K562 (cell line): ENCODE results near the gene OR52I2.

Source experiments
- CBX2 ChIP-seq: fragments of 200-600 bp; sonication (generic); IDR thresholded peaks from one replicate; pipeline ENCODE4 v1.6.1; 2012; ENCODE audit warnings: mild to moderate bottlenecking, low read length, inconsistent platforms; ENCODE audit not compliant: insufficient read depth, poor library complexity, severe bottlenecking
- CBX3 ChIP-seq, 2 experiments: IDR thresholded peaks; 1 replicate in 1 of 2; 2 replicates in 1 of 2; pipeline ENCODE4 v1.6.1; 2012; ENCODE audit warnings: inconsistent platforms in 2 of 2, low read length in 2 of 2, borderline replicate concordance in 1 of 2, control low read depth in 1 of 2
- CTCF ChIP-seq, 3 experiments: IDR thresholded peaks in 2 of 3; conservative IDR thresholded peaks in 1 of 3; 2 replicates each; pipeline ENCODE4 v1.5.1; 2011 to 2012; ENCODE audit warnings: low read length in 3 of 3, mild to moderate bottlenecking in 3 of 3, control low read depth in 2 of 3, improper control_type of control experiment in 1 of 3, inconsistent platforms in 1 of 3, low read depth in 1 of 3, mixed read lengths in 1 of 3, moderate library complexity in 1 of 3; ENCODE audit not compliant: insufficient read depth in 2 of 3
- E2F6 ChIP-seq, 2 experiments: IDR thresholded peaks; 2 replicates each; pipeline ENCODE4 v1.6.1; 2011; ENCODE audit warnings: borderline replicate concordance in 1 of 2, control low read depth in 1 of 2, low read depth in 1 of 2, low read length in 1 of 2, mild to moderate bottlenecking in 1 of 2, mixed read lengths in 1 of 2, moderate library complexity in 1 of 2; ENCODE audit not compliant: insufficient read depth in 1 of 2, insufficient read length in 1 of 2, poor library complexity in 1 of 2, severe bottlenecking in 1 of 2; ENCODE audit errors: extremely low read depth in 1 of 2
- FOXP4 ChIP-seq: sonication (generic); formaldehyde crosslinking; IDR thresholded peaks from 2 replicates; pipeline ENCODE4 v1.8.0; 2022; ENCODE audit warnings: mild to moderate bottlenecking, missing genetic modification reagents, borderline replicate concordance
- MEF2D ChIP-seq: conservative IDR thresholded peaks from 2 replicates; pipeline ENCODE4 v1.6.1; 2016; ENCODE audit warnings: low read depth, missing genetic modification characterization, missing compliant biosample characterization
- POLR2AphosphoS5 ChIP-seq: IDR thresholded peaks from 2 replicates; pipeline ENCODE4 v1.6.1; 2011; ENCODE audit warnings: mild to moderate bottlenecking, low read depth, low read length, moderate library complexity; ENCODE audit not compliant: control insufficient read depth, insufficient read depth
- RCOR1 ChIP-seq, 2 experiments: IDR thresholded peaks; 2 replicates each; pipeline ENCODE4 v1.6.1; 2012; ENCODE audit warnings: low read depth in 2 of 2, low read length in 2 of 2, borderline replicate concordance in 1 of 2, improper control_type of control experiment in 1 of 2
- SIN3A ChIP-seq, 2 experiments: fragments of 150-350 bp in 1 of 2; IDR thresholded peaks; 2 replicates each; pipeline ENCODE4 v1.6.1; 2011 to 2016; ENCODE audit warnings: borderline replicate concordance in 2 of 2, low read depth in 2 of 2, low read length in 2 of 2, mild to moderate bottlenecking in 2 of 2, moderate library complexity in 2 of 2; ENCODE audit not compliant: control insufficient read depth in 1 of 2
- SRF ChIP-seq, 2 experiments: fragments of 250-450, 450-650 bp in 1 of 2; sonication (Bioruptor Pico) in 1 of 2; sonication (generic) in 1 of 2; formaldehyde crosslinking; IDR thresholded peaks; 2 replicates each; pipeline versions ENCODE4 v1.5.0 to v1.5.1; 2020 to 2022; ENCODE audit warnings: mild to moderate bottlenecking in 1 of 2, missing genetic modification reagents in 1 of 2
- TF ChIP-seq, protein P1 (sequence below): fragments of 450-650 bp; conservative IDR thresholded peaks from 2 replicates; pipeline ENCODE4 v1.6.1; 2016; ENCODE audit warnings: missing genetic modification characterization, low read depth, mild to moderate bottlenecking, control low read depth, missing compliant biosample characterization

DNA sequence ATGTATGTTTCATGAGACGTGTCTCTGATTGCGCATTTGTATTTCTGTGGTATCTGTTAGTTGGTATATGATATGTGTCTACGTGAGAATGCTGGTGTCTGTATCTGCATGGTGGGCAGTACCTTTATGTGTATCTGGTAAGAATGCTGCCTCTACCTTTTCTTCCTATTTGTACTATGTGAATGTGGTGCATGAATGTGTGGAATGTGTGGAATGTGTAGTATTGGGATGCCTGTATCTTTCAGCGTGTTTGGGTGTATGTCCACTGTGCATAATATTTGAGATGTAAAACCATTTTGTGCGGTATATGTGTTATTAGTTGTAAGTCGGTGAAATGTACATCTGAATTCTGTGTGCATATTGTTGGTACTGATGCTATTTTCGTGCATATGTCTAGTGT is 60.0 kb downstream of the OR52I2 start:
- TF ChIP-seq, protein P1, sequence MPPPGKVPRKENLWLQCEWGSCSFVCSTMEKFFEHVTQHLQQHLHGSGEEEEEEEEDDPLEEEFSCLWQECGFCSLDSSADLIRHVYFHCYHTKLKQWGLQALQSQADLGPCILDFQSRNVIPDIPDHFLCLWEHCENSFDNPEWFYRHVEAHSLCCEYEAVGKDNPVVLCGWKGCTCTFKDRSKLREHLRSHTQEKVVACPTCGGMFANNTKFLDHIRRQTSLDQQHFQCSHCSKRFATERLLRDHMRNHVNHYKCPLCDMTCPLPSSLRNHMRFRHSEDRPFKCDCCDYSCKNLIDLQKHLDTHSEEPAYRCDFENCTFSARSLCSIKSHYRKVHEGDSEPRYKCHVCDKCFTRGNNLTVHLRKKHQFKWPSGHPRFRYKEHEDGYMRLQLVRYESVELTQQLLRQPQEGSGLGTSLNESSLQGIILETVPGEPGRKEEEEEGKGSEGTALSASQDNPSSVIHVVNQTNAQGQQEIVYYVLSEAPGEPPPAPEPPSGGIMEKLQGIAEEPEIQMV (tag), result no peak
- no peak for TF ChIP-seq RCOR1 (IDR thresholded peaks at IDR 0.05; ENCODE audit: borderline replicate concordance in 1 of 2, low read depth in 2 of 2, low read length in 2 of 2)
- TF ChIP-seq CBX2, result no peak
- TF ChIP-seq MEF2D, result no peak
- no peak for TF ChIP-seq CTCF (IDR thresholded peaks at IDR 0.05 in 2 of 3, conservative IDR thresholded peaks at IDR 0.05 in 1 of 3; ENCODE audit: insufficient read depth in 2 of 3, low read depth in 1 of 3, low read length in 3 of 3)
- no peak for TF ChIP-seq FOXP4
- TF ChIP-seq SIN3A (IDR thresholded peaks at IDR 0.05; ENCODE audit: borderline replicate concordance in 2 of 2, control insufficient read depth in 1 of 2, low read depth in 2 of 2, low read length in 2 of 2), result no peak
- no peak for TF ChIP-seq SRF (CRISPR knock-in tag; IDR thresholded peaks at IDR 0.05)
- no peak for TF ChIP-seq CBX3 (IDR thresholded peaks at IDR 0.05; ENCODE audit: borderline replicate concordance in 1 of 2, low read length in 2 of 2)
- TF ChIP-seq POLR2AphosphoS5, result no peak
- no peak for TF ChIP-seq E2F6 (IDR thresholded peaks at IDR 0.05; ENCODE audit: borderline replicate concordance in 1 of 2, extremely low read depth in 1 of 2, insufficient read depth in 1 of 2, insufficient read length in 1 of 2, low read depth in 1 of 2, low read length in 1 of 2, poor library complexity in 1 of 2, severe bottlenecking in 1 of 2)
